A549 (cell line): ENCODE data around the gene KIAA1755. TPM values are rescaled to one million over a fixed set of nuclear protein-coding genes. Genes with fewer than 3 reads are reported as not detected.

ENCODE experiments used
- ATAC-seq, 2 experiments: fragments of 200-7000 bp in 1 of 2; fragments of >200 bp in 1 of 2; cut with Nextera tagmentation in 1 of 2; cut with Tn5 transposase in 1 of 2; 3 replicates each; pipeline versions ENCODE4 v1.8.0 to v1.9.1; 2018 to 2020; ENCODE audit warnings: mild to moderate bottlenecking in 1 of 2, moderate library complexity in 1 of 2
- CTCF ChIA-PET: fragments of 300-600 bp; sonication (Branson Sonifier 250); formaldehyde crosslinking; extraction: SDS; loops from one replicate; lab custom pipeline; 2021; ENCODE audit warnings: antibody characterized with exemption, inconsistent platforms; lab: Yijun Ruan, JAX
- POLR2A ChIA-PET: fragments of 350-600 bp; formaldehyde crosslinking; extraction: SDS; loops from one replicate; lab custom pipeline; 2021; ENCODE audit warnings: antibody characterized with exemption, inconsistent platforms; lab: Yijun Ruan, JAX
- DNase-seq, 2 experiments: peaks; one replicate each; pipeline versions ENCODE4 v3.0.0 to v3.0.0-alpha.2; 2011 to 2016; ENCODE audit warnings: low read depth in 1 of 2, low spot score in 1 of 2
- FAIRE-seq: peaks from 2 replicates; lab custom pipeline; 2011; peaks lifted over from hg19 to GRCh38; lab: Jason Lieb, UNC
- H3K27ac ChIP-seq, 2 experiments: fragments of >200 bp; sonication (Bioruptor Twin); formaldehyde crosslinking; 3 replicates each; pipeline ENCODE4 v1.5.1; 2016 to 2017
- H3K4me1 ChIP-seq: fragments of >200 bp; sonication (Bioruptor Twin); formaldehyde crosslinking; 3 replicates; pipeline ENCODE4 v1.6.1; 2016
- H3K4me2 ChIP-seq: fragments of >200 bp; sonication (Bioruptor Twin); formaldehyde crosslinking; 3 replicates; pipeline ENCODE4 v1.6.1; 2016
- H3K4me3 ChIP-seq: fragments of >200 bp; sonication (Bioruptor Twin); formaldehyde crosslinking; 3 replicates; pipeline ENCODE4 v1.5.1; 2016
- H3K9me3 ChIP-seq: fragments of >200 bp; sonication (Bioruptor Twin); formaldehyde crosslinking; 3 replicates; pipeline ENCODE4 v1.6.1; 2016
- BHLHE40 ChIP-seq: IDR thresholded peaks from 2 replicates; pipeline ENCODE4 v1.6.1; 2012; ENCODE audit warnings: low read depth, low read length, inconsistent platforms
- EHF ChIP-seq: fragments of 250-450 bp; sonication (Bioruptor Pico); IDR thresholded peaks from 2 replicates; pipeline ENCODE4 v1.5.0; 2020; ENCODE audit warnings: mild to moderate bottlenecking
- EP300 ChIP-seq, 2 experiments: fragments of >200 bp; sonication (Bioruptor Twin); formaldehyde crosslinking; IDR thresholded peaks; 2 replicates in 1 of 2; 3 replicates in 1 of 2; pipeline ENCODE4 v1.6.1; 2016 to 2017
- FOSB ChIP-seq: fragments of 250-450 bp; sonication (Bioruptor Pico); IDR thresholded peaks from 2 replicates; pipeline ENCODE4 v1.5.0; 2020; ENCODE audit warnings: mild to moderate bottlenecking, moderate library complexity
- FOSL2 ChIP-seq, 2 experiments: fragments of 450-650 bp in 1 of 2; fragments of >200 bp in 1 of 2; sonication (Bioruptor Twin) in 1 of 2; formaldehyde crosslinking; IDR thresholded peaks; 2 replicates each; pipeline versions ENCODE4 v1.5.0 to v1.6.1; 2016 to 2020; ENCODE audit warnings: mild to moderate bottlenecking in 1 of 2, moderate library complexity in 1 of 2
- FOXS1 ChIP-seq: fragments of 250-450 bp; sonication (Bioruptor Pico); IDR thresholded peaks from 2 replicates; pipeline ENCODE4 v1.5.0; 2020; ENCODE audit warnings: mild to moderate bottlenecking, moderate library complexity
- GATA3 ChIP-seq: IDR thresholded peaks from 2 replicates; pipeline ENCODE4 v1.6.1; 2012; ENCODE audit warnings: borderline replicate concordance
- HDAC2 ChIP-seq: fragments of 200-600 bp; sonication (generic); IDR thresholded peaks from 2 replicates; pipeline ENCODE4 v1.6.1; 2016
- HEYL ChIP-seq: fragments of 250-450 bp; sonication (Bioruptor Pico); IDR thresholded peaks from 2 replicates; pipeline ENCODE4 v1.8.0; 2021; ENCODE audit warnings: mild to moderate bottlenecking, moderate library complexity
- HOXA7 ChIP-seq: fragments of 250-450 bp; sonication (Bioruptor Pico); IDR thresholded peaks from 2 replicates; pipeline ENCODE4 v1.5.0; 2020; ENCODE audit warnings: mild to moderate bottlenecking, moderate library complexity
- HOXB5 ChIP-seq: fragments of 250-450 bp; sonication (Bioruptor Pico); IDR thresholded peaks from 2 replicates; pipeline ENCODE4 v1.5.0; 2020; ENCODE audit warnings: mild to moderate bottlenecking, moderate library complexity
- KDM1A ChIP-seq: fragments of 200-600 bp; sonication (generic); IDR thresholded peaks from 2 replicates; pipeline ENCODE4 v1.6.1; 2016; ENCODE audit warnings: low read depth, mild to moderate bottlenecking
- KDM5A ChIP-seq: fragments of 200-600 bp; sonication (generic); IDR thresholded peaks from 2 replicates; pipeline ENCODE4 v1.6.1; 2016; ENCODE audit warnings: antibody characterized with exemption, mild to moderate bottlenecking
- MAFK ChIP-seq: fragments of 450-650 bp; IDR thresholded peaks from 2 replicates; pipeline ENCODE4 v1.6.1; 2014; ENCODE audit not compliant: partially characterized antibody
- MYC ChIP-seq: IDR thresholded peaks from 2 replicates; pipeline ENCODE4 v1.6.1; 2012; ENCODE audit warnings: mild to moderate bottlenecking, inconsistent platforms, low read length, improper control_type of control experiment, borderline replicate concordance
- NFE2L2 ChIP-seq: fragments of 150-350 bp; conservative IDR thresholded peaks from 2 replicates; pipeline ENCODE4 v1.6.1; 2014; ENCODE audit warnings: low read length
- NPAS2 ChIP-seq: fragments of 250-450 bp; sonication (Bioruptor Pico); IDR thresholded peaks from 2 replicates; pipeline ENCODE4 v1.8.0; 2022; ENCODE audit warnings: mild to moderate bottlenecking, moderate library complexity, borderline replicate concordance
- NR3C1 ChIP-seq: fragments of >200 bp; sonication (Bioruptor Twin); formaldehyde crosslinking; IDR thresholded peaks from 3 replicates; pipeline ENCODE4 v1.6.1; 2017
- RFX5 ChIP-seq: fragments of 450-650 bp; IDR thresholded peaks from 2 replicates; pipeline ENCODE4 v1.7.1; 2014; ENCODE audit warnings: antibody characterized with exemption, mild to moderate bottlenecking, moderate library complexity
- RNF2 ChIP-seq: fragments of 200-600 bp; sonication (generic); IDR thresholded peaks from 2 replicates; pipeline ENCODE4 v1.6.1; 2016; ENCODE audit warnings: low read depth, mild to moderate bottlenecking, antibody characterized with exemption, moderate library complexity, borderline replicate concordance
- SREBF2 ChIP-seq: fragments of 450-650 bp; IDR thresholded peaks from 2 replicates; pipeline ENCODE4 v1.6.1; 2014; ENCODE audit warnings: mild to moderate bottlenecking, moderate library complexity
- TFCP2L1 ChIP-seq: fragments of 250-450 bp; sonication (Bioruptor Pico); IDR thresholded peaks from 2 replicates; pipeline ENCODE4 v1.5.0; 2021; ENCODE audit warnings: mild to moderate bottlenecking
- ZNF302 ChIP-seq: fragments of 250-450 bp; sonication (Bioruptor Pico); IDR thresholded peaks from 2 replicates; pipeline ENCODE4 v1.9.0; 2021; ENCODE audit warnings: inconsistent platforms, mild to moderate bottlenecking, moderate library complexity
- ZSCAN20 ChIP-seq: fragments of 250-450 bp; sonication (Bioruptor Pico); IDR thresholded peaks from 2 replicates; pipeline ENCODE4 v1.8.0; 2022; ENCODE audit warnings: mild to moderate bottlenecking, moderate library complexity
- WGBS: methylation state at CpG from one replicate; pipeline ENCODE4 v1.1.6; 2017; ENCODE audit errors: missing lambda C conversion rate; 5-methylcytosine and 5-hydroxymethylcytosine counted together
- polyA plus RNA-seq, 4 experiments: library from polyadenylated mRNA; depleted of rRNA in 3 of 4; stranded (reverse); fragments of >200 nt; fragmentation: RNase III in 1 of 4; extraction: RNeasy Plus Mini Kit Qiagen cat#74134 plus additional on column Dnase treatment in 1 of 4; gene quantifications; 2 replicates in 3 of 4; 3 replicates in 1 of 4; pipeline ENCODE4 v1.2.3, GENCODE V29; 2011 to 2017

Gene KIAA1755
- polyA plus RNA-seq, 2 of the 4 experiments (the other 2 are of a cell fraction): 0.04 to 0.21 TPM

- FAIRE-seq: no peak
- Histone ChIP-seq H3K27ac (no peak overlapping the region), H3K4me1 (no peaks in the 10 kb centered on the region)
- WGBS: 75% methylated on average over 11 of the region's 11 CpGs
- no peak for DNase-seq
- TF ChIP-seq HEYL (CRISPR knock-in tag): no peak
- no peak for TF ChIP-seq KDM1A
- TF ChIP-seq ZNF302 (CRISPR knock-in tag): no peak
- TF ChIP-seq HDAC2: no peak
- no peak for TF ChIP-seq NR3C1
- no peak for TF ChIP-seq HOXB5 (CRISPR knock-in tag)
- TF ChIP-seq NPAS2 (CRISPR knock-in tag): no peak
- TF ChIP-seq FOXS1 (CRISPR knock-in tag): no peak
- TF ChIP-seq TFCP2L1 (CRISPR knock-in tag): no peak
- TF ChIP-seq KDM5A: no peak
- no peak for TF ChIP-seq EHF (CRISPR knock-in tag)
- TF ChIP-seq, all 56 proteins: peak for 0
- Histone ChIP-seq H3K4me2 (no peak overlapping the region), H3K9me3 (no peaks in the 10 kb centered on the region), H3K4me3 (no peak overlapping the region)
- ChIA-PET CTCF (interaction anchor here (0.6 to 23.9 kb wide), 9 partner anchors 14 to 663 kb away, joined by 3 to 818 read pairs (median 7); partner anchors contain the start of gene TGM2), POLR2A (no interaction called here)
- ATAC-seq: no peak
Measured at GRCh38 chr20:38227420-38228360, 32.8 kb downstream of the KIAA1755 start.

- no peak for FAIRE-seq
- WGBS: 56% methylated on average over 6 of the region's 6 CpGs
Measured at GRCh38 chr20:38226553-38226952, 34.0 kb downstream of the KIAA1755 start.

GRCh38 chr20:38225900-38226263, 34.7 kb downstream of the KIAA1755 start:
- 44% methylated on average over 2 of the region's 2 CpGs for WGBS
- Histone ChIP-seq H3K4me3 (no peak overlapping the region), H3K9me3 (no peaks in the 10 kb centered on the region), H3K27ac (0 out of 6 replicates have a peak overlapping the region, but pooled peaks of 1 of the 2 experiments have one; percentile 9), H3K4me1 (peaks cover 7% of the 10 kb centered on the region; the same call in 2 of the 3 replicates), H3K4me2 (no peak overlapping the region)
- no peak for FAIRE-seq
- ChIA-PET CTCF (interaction anchor here (0.9 to 23.9 kb wide), 13 partner anchors 9 to 661 kb away, joined by 3 to 818 read pairs (median 5); partner anchors contain the start of gene TGM2), POLR2A (no interaction called here)
- TF ChIP-seq HOXA7 (CRISPR knock-in tag): no peak
- TF ChIP-seq NFE2L2: no peak
- ATAC-seq: no peak
- no peak for DNase-seq

More at GRCh38 chr20:38226553-38226952, 34.0 kb downstream of the KIAA1755 start:
- POLR2A ChIA-PET: interaction anchor here (0.6 kb wide), 1 partner anchor 164 kb away, joined by 3 read pairs; no protein-coding TSS in a partner anchor
- no peak for DNase-seq
- Histone ChIP-seq H3K4me3 (no peak overlapping the region), H3K27ac (no peak overlapping the region), H3K4me2 (no peak overlapping the region), H3K4me1 (peaks cover 1% of the 10 kb centered on the region; the same call in 1 of the 3 replicates), H3K9me3 (no peaks in the 10 kb centered on the region)
- no peak for TF ChIP-seq BHLHE40
- no peak for TF ChIP-seq GATA3
- TF ChIP-seq FOSB (CRISPR knock-in tag): no peak
- TF ChIP-seq MAFK: no peak
- no peak for TF ChIP-seq SREBF2
- no peak for TF ChIP-seq HEYL (CRISPR knock-in tag)
- TF ChIP-seq RFX5: no peak
- TF ChIP-seq MYC: no peak
- no peak for TF ChIP-seq RNF2
- no peak for TF ChIP-seq FOXS1 (CRISPR knock-in tag)
- no peak for TF ChIP-seq ZSCAN20
- TF ChIP-seq TFCP2L1 (CRISPR knock-in tag): no peak
- no peak for TF ChIP-seq KDM1A
- no peak for TF ChIP-seq EP300 (IDR thresholded peaks at IDR 0.05)
- TF ChIP-seq FOSL2 (IDR thresholded peaks at IDR 0.05): no peak
- TF ChIP-seq FOSL2 (CRISPR knock-in tag; IDR thresholded peaks at IDR 0.05): no peak
- no peak for ATAC-seq
- CTCF ChIA-PET: interaction anchor here (0.6 to 23.9 kb wide), 10 partner anchors 10 to 662 kb away, joined by 3 to 818 read pairs (median 5); partner anchors contain the start of gene TGM2
